SK-N-SH (cell line): Measurements from ENCODE around the gene PHIP. TPM values are rescaled to one million over a fixed set of nuclear protein-coding genes. Genes with fewer than 3 reads are reported as not detected.

Source experiments
- CTCF ChIA-PET: fragments of 300-600, 350-600 bp; formaldehyde crosslinking; extraction: SDS; loops from one replicate; lab custom pipeline; 2021; lab: Yijun Ruan, JAX
- POLR2A ChIA-PET: fragments of 350-600 bp; sonication (Branson Sonifier 250); formaldehyde crosslinking; extraction: SDS; loops from one replicate; lab custom pipeline; 2020; ENCODE audit warnings: antibody characterized with exemption, inconsistent platforms; lab: Yijun Ruan, JAX
- DNase-seq: peaks from one replicate; pipeline ENCODE4 v3.0.0; 2012
- H2AFZ ChIP-seq: fragments of 200-600 bp; sonication (generic); 2 replicates; pipeline ENCODE4 v1.8.1; 2016; ENCODE audit warnings: antibody characterized with exemption, mild to moderate bottlenecking, low read depth
- H3F3A ChIP-seq: fragments of 200-600 bp; sonication (generic); replicated peaks from 2 replicates; pipeline ENCODE3; 2016; ENCODE audit warnings: antibody characterized with exemption, mild to moderate bottlenecking; ENCODE audit not compliant: insufficient read depth
- H3K27ac ChIP-seq, 2 experiments: fragments of 200-500 bp in 1 of 2; fragments of 200-600 bp in 1 of 2; sonication (Bioruptor generic) in 1 of 2; sonication (generic), shearing (Covaris generic) in 1 of 2; 2 replicates each; pipeline versions ENCODE4 v1.5.1 to v1.6.1; 2014 to 2016; ENCODE audit warnings: low read depth in 2 of 2, inconsistent platforms in 1 of 2, low read length in 1 of 2, mild to moderate bottlenecking in 1 of 2, mixed read lengths in 1 of 2
- H3K27me3 ChIP-seq: fragments of 200-600 bp; sonication (generic), shearing (Covaris generic); 2 replicates; pipeline ENCODE4 v1.6.1; 2016; ENCODE audit warnings: mixed run types; ENCODE audit not compliant: insufficient read depth
- H3K36me3 ChIP-seq, 2 experiments: fragments of 200-500 bp in 1 of 2; fragments of 200-600 bp in 1 of 2; sonication (Bioruptor generic) in 1 of 2; sonication (generic) in 1 of 2; replicated peaks in 1 of 2; 2 replicates each; pipeline versions ENCODE3 to v1.5.1; 2014 to 2016; ENCODE audit warnings: low read length in 1 of 2, mild to moderate bottlenecking in 1 of 2; ENCODE audit not compliant: insufficient read depth in 2 of 2, control insufficient read depth in 1 of 2
- H3K4me1 ChIP-seq, 2 experiments: fragments of 200-500 bp in 1 of 2; fragments of 200-600 bp in 1 of 2; sonication (Bioruptor generic) in 1 of 2; sonication (generic), shearing (Covaris generic) in 1 of 2; 2 replicates each; pipeline versions ENCODE4 v1.5.1 to v1.6.1; 2014 to 2016; ENCODE audit warnings: low read depth in 1 of 2, low read length in 1 of 2, mixed run types in 1 of 2; ENCODE audit not compliant: insufficient read depth in 2 of 2, control insufficient read depth in 1 of 2
- H3K4me2 ChIP-seq: fragments of 200-600 bp; sonication (generic), shearing (Covaris generic); 2 replicates; pipeline ENCODE4 v1.6.1; 2017; ENCODE audit warnings: mixed run types
- H3K4me3 ChIP-seq, 2 experiments: fragments of 200-500 bp in 1 of 2; fragments of 200-600 bp in 1 of 2; sonication (Bioruptor generic) in 1 of 2; sonication (generic), shearing (Covaris generic) in 1 of 2; 2 replicates each; pipeline versions ENCODE4 v1.5.1 to v1.8.1; 2014 to 2016; ENCODE audit warnings: low read depth in 2 of 2, inconsistent platforms in 1 of 2, low read length in 1 of 2, mild to moderate bottlenecking in 1 of 2, mixed read lengths in 1 of 2, moderate library complexity in 1 of 2
- H3K79me2 ChIP-seq: fragments of 200-600 bp; sonication (generic); 2 replicates; pipeline ENCODE4 v1.8.1; 2017; ENCODE audit warnings: mild to moderate bottlenecking; ENCODE audit not compliant: insufficient read depth
- H3K9ac ChIP-seq: fragments of 200-600 bp; sonication (generic); 2 replicates; pipeline ENCODE4 v1.6.1; 2017; ENCODE audit warnings: mixed run types
- H3K9me2 ChIP-seq: fragments of 200-600 bp; sonication (generic); 2 replicates; pipeline ENCODE4 v1.6.1; 2017; ENCODE audit warnings: mixed run types
- H3K9me3 ChIP-seq: fragments of 200-600 bp; sonication (generic); 2 replicates; pipeline ENCODE4 v1.6.1; 2017; ENCODE audit warnings: mixed run types, mild to moderate bottlenecking, moderate library complexity
- H4K20me1 ChIP-seq: fragments of 200-600 bp; sonication (generic); 2 replicates; pipeline ENCODE4 v1.6.1; 2017; ENCODE audit warnings: mild to moderate bottlenecking, mixed run types; ENCODE audit not compliant: insufficient read depth
- CHD2 ChIP-seq: fragments of 150-350 bp; IDR thresholded peaks from 2 replicates; pipeline ENCODE4 v1.6.1; 2018; ENCODE audit warnings: low read length; ENCODE audit not compliant: partially characterized antibody
- MXI1 ChIP-seq: IDR thresholded peaks from 2 replicates; pipeline ENCODE4 v1.6.1; 2012; ENCODE audit warnings: mild to moderate bottlenecking, low read depth, low read length, improper control_type of control experiment
- NFIC ChIP-seq: IDR thresholded peaks from 2 replicates; pipeline ENCODE4 v1.4.0; 2012; ENCODE audit warnings: borderline replicate concordance
- PBX3 ChIP-seq: IDR thresholded peaks from 2 replicates; pipeline ENCODE4; 2012
- POLR2AphosphoS5 ChIP-seq: IDR thresholded peaks from 2 replicates; pipeline ENCODE4 v1.6.1; 2012; ENCODE audit warnings: low read depth, low read length
- TAF1 ChIP-seq: IDR thresholded peaks from 2 replicates; pipeline ENCODE4 v1.6.1; 2012; ENCODE audit warnings: low read depth, mild to moderate bottlenecking, low read length, moderate library complexity, borderline replicate concordance
- USF1 ChIP-seq: IDR thresholded peaks from 2 replicates; pipeline ENCODE4 v1.4.0; 2012; ENCODE audit warnings: low read depth, borderline replicate concordance
- ZBTB33 ChIP-seq: IDR thresholded peaks from 2 replicates; pipeline ENCODE4 v1.4.0; 2012; ENCODE audit warnings: low read depth, borderline replicate concordance
- WGBS: methylation state at CpG from one replicate; pipeline ENCODE4 v1.1.6; 2017; ENCODE audit warnings: low lambda C conversion rate; 5-methylcytosine and 5-hydroxymethylcytosine counted together
- polyA plus RNA-seq, 3 experiments: library from polyadenylated mRNA; depleted of rRNA; stranded (reverse); fragments of >200 nt; gene quantifications; 2 replicates each; pipeline ENCODE4 v1.2.3, GENCODE V29; 2012

PHIP gene
- polyA plus RNA-seq, 1 of the 3 experiments (the other 2 are of a cell fraction), result 1.7 TPM

- no peak for TF ChIP-seq TAF1
- no peak for TF ChIP-seq NFIC
- TF ChIP-seq ZBTB33, result no peak
- TF ChIP-seq MXI1, result no peak
- TF ChIP-seq, all 33 proteins: peak for 0
- no peaks in the 10 kb centered on the region for H3K27me3 ChIP-seq
- no peak overlapping the region for H3K4me3 ChIP-seq
- ChIA-PET POLR2A (no interaction called here), CTCF (no interaction called here)
- H3K79me2 ChIP-seq, result no peaks in the 10 kb centered on the region
- 57% methylated on average over 2 of the region's 2 CpGs for WGBS
- no peaks in the 10 kb centered on the region for H3K9me3 ChIP-seq
- H3K4me1 ChIP-seq, result no peaks in the 10 kb centered on the region
- H2AFZ ChIP-seq, result no peak overlapping the region
- no peak overlapping the region for H3K4me2 ChIP-seq
- no peak for DNase-seq
- no peaks in the 10 kb centered on the region for H4K20me1 ChIP-seq
- H3K9me2 ChIP-seq, result no peaks in the 10 kb centered on the region
- H3F3A ChIP-seq, result no peaks in the 10 kb centered on the region
- no peak overlapping the region for H3K27ac ChIP-seq
- H3K9ac ChIP-seq, result no peak overlapping the region
- H3K36me3 ChIP-seq, result no peaks in the 10 kb centered on the region
Observed at GRCh38 chr6:79115553-79116182, 37.6 kb upstream of the PHIP start.

- TF ChIP-seq PBX3, result no peak
- no peak for TF ChIP-seq CHD2
- TF ChIP-seq USF1, result no peak
- no peak for TF ChIP-seq POLR2AphosphoS5
- Histone ChIP-seq H3K27ac (no peak overlapping the region), H3F3A (no peaks in the 10 kb centered on the region), H3K79me2 (no peaks in the 10 kb centered on the region), H2AFZ (no peak overlapping the region), H3K27me3 (no peaks in the 10 kb centered on the region), H3K4me2 (no peak overlapping the region), H3K9me2 (no peaks in the 10 kb centered on the region), H3K36me3 (no peaks in the 10 kb centered on the region), H3K4me3 (no peak overlapping the region), H3K9me3 (no peaks in the 10 kb centered on the region), H3K9ac (no peak overlapping the region), H3K4me1 (no peaks in the 10 kb centered on the region), H4K20me1 (no peaks in the 10 kb centered on the region)
- DNase-seq, result no peak
- ChIA-PET POLR2A (no interaction called here), CTCF (no interaction called here)
Observed at GRCh38 chr6:79111549-79111948, 33.5 kb upstream of the PHIP start.
